ENCODE results near the gene MTA2. TPM values are rescaled to one million over a fixed set of nuclear protein-coding genes. Genes with fewer than 3 reads are reported as not detected.

Gene MTA2
- total and polyA plus RNA-seq, 2 of the 8 experiments (the other 6 are each of a cell fraction or from before 2014, with no cell fraction given), result 25.7 to 114 TPM

GRCh38 chr11:62647609-62648005 lies 45.9 kb upstream of the MTA2 start (continued):
- TF ChIP-seq TAF7 (optimal IDR thresholded peaks at IDR 0.05; ENCODE audit: borderline replicate concordance, low read depth, low read length) (no peak), NANOG (IDR thresholded peaks at IDR 0.05; ENCODE audit: insufficient read depth, low read depth, low read length, poor library complexity, severe bottlenecking) (no peak)

All from H1 (cell line).